ENCODE data around the gene JARID2. TPM values are rescaled to one million over a fixed set of nuclear protein-coding genes. Genes with fewer than 3 reads are reported as not detected.

The JARID2 gene
- total RNA-seq, 6 experiments from 2014 or later = 2.5 to 3.9 (median 3.0) TPM

DNA sequence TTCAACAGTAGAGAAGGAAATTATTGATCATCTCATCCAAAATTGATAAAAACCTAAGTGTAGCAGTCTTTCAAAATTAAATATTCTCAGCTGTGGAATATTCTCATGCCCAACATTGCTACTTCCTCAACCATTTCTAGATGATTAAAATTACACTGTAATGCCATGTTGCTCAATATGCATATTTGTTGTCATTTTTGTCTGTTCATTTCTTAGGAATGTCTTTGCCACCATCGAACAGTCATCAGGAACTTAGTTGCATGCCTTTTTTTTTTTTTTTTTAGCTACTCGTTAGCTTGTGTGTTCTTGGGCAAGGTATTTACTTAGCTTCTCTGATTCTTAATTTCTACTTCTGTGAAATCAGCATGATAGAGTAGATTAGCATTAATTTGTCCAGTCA lies 228.3 kb downstream of the JARID2 start:
- Histone ChIP-seq H3K27me3 (no peaks in the 10 kb centered on the region), H3K4me3 (no peak overlapping the region), H3K4me1 (no peaks in the 10 kb centered on the region), H3K27ac (peak overlapping the region in 1 of 3 donors; percentile 24), H3K9me3 (no peaks in the 10 kb centered on the region), H3K36me3 (no peaks in the 10 kb centered on the region)
- DNase-seq (no peak), ATAC-seq (no peak)
- intact Hi-C loops (cut with DNase I) = no loop called here
- WGBS (ENCODE audit: insufficient coverage, low coverage, low lambda C conversion rate, missing lambda C conversion rate) = 76% methylated on average over 2 of the region's 2 CpGs
- TF ChIP-seq, protein P1, sequence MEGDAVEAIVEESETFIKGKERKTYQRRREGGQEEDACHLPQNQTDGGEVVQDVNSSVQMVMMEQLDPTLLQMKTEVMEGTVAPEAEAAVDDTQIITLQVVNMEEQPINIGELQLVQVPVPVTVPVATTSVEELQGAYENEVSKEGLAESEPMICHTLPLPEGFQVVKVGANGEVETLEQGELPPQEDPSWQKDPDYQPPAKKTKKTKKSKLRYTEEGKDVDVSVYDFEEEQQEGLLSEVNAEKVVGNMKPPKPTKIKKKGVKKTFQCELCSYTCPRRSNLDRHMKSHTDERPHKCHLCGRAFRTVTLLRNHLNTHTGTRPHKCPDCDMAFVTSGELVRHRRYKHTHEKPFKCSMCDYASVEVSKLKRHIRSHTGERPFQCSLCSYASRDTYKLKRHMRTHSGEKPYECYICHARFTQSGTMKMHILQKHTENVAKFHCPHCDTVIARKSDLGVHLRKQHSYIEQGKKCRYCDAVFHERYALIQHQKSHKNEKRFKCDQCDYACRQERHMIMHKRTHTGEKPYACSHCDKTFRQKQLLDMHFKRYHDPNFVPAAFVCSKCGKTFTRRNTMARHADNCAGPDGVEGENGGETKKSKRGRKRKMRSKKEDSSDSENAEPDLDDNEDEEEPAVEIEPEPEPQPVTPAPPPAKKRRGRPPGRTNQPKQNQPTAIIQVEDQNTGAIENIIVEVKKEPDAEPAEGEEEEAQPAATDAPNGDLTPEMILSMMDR (IDR thresholded peaks at IDR 0.05) = no peak

DNA sequence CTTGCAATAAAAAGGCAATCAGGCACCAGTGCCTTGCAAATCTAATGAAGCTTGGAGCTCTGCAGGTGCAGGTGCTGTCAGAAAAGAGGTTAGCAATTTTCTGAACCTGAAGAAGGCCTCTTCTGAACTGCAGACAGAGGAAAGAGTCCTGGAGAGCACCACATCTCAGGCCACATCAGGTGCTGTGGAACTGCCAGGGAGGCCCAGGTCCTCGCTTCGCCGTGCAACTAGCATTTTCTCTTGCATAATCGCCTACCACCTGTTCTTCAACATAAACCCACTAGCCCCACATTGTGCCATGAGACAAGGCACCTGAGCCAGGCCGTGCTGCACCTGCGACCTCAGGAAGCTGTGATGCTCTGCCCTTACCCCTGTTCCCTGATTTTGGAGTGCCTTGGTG lies 229.4 kb downstream of the JARID2 start:
- 100% methylated on average over 2 of the region's 6 CpGs for WGBS (ENCODE audit: insufficient coverage, low coverage, low lambda C conversion rate, missing lambda C conversion rate)
- DNase-seq = no peak
- ATAC-seq = no peak
- Histone ChIP-seq H3K9me3 (no peaks in the 10 kb centered on the region), H3K4me3 (no peak overlapping the region), H3K36me3 (no peaks in the 10 kb centered on the region), H3K4me1 (no peaks in the 10 kb centered on the region), H3K27ac (no peak overlapping the region), H3K27me3 (no peaks in the 10 kb centered on the region)
- intact Hi-C loops (cut with DNase I) = no loop called here
- no peak for TF ChIP-seq POLR2A (IDR thresholded peaks at IDR 0.05)
- TF ChIP-seq, protein P1 (IDR thresholded peaks at IDR 0.05) = no peak

DNA sequence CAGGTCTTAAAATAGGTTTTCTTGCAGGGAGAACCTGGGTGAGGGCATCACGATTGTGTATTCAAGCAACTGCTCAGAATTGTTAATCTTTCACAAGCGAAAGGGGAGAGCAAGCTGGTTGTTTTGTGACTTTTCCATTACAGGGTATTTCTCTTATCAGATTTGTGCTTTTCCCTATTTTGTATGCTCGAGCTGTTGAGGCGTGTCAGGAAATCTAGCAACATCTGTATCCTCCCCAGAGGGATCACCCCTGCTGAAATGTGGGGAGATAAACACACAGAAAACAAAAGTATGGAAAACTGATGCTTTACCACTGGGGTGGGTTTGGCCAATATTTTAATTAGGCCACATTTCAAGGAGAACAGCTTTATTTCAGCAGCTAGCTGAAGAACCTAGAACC lies 230.0 kb downstream of the JARID2 start:
- no peak overlapping the region for H3K4me3 ChIP-seq
- DNase-seq = no peak
- H3K27ac ChIP-seq = no peak overlapping the region
- no peaks in the 10 kb centered on the region for H3K4me1 ChIP-seq
- no peak for TF ChIP-seq POLR2A (IDR thresholded peaks at IDR 0.05)
- TF ChIP-seq, protein P1 (IDR thresholded peaks at IDR 0.05) = no peak
- intact Hi-C loops (cut with DNase I) = no loop called here
- no peaks in the 10 kb centered on the region for H3K27me3 ChIP-seq
- no peaks in the 10 kb centered on the region for H3K36me3 ChIP-seq
- whole genome bisulfite sequencing (ENCODE audit: insufficient coverage, low coverage, low lambda C conversion rate, missing lambda C conversion rate) = 60% methylated on average over 3 of the region's 4 CpGs
- ATAC-seq = no peak
- no peaks in the 10 kb centered on the region for H3K9me3 ChIP-seq

DNA sequence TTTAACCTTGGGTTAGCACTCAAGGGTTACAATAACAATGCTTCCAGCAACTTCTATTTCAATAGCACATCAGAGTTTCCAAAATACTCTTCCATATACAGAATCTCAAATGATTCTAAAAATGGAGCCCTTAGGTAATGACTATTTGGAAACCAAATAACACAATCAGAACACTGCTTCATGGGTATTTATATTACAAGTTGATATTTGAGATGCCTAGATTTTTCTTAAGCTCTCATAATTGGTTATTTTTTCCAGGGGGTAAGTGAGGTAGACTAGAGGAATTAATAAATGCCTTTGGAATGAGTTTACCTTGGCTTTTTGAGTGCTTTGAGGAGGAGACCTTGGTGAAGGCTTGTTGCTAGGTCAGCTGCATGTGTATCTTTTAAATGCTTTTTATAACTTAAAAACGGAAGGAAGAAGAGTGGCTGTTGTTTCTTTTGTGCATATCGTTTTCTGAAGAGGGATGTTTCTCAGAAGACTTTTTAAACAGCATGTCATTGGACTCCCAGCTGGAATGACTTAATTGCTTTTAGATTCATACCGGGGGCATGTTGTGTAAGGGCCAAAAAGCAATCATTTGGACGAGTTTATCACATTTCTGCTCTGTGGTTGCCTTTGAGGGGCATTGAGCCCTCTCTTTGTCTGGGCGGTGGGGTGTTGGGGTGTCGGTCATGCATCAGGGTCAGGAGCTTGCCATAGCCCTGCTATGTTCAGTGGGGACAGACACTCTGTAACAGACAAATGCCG lies 230.9 kb downstream of the JARID2 start:
- no peak overlapping the region for H3K27ac ChIP-seq
- DNase-seq (no peak), ATAC-seq (no peak)
- H3K36me3 ChIP-seq = no peaks in the 10 kb centered on the region
- H3K9me3 ChIP-seq = no peaks in the 10 kb centered on the region
- WGBS (ENCODE audit: insufficient coverage, low coverage, low lambda C conversion rate, missing lambda C conversion rate) = 66% methylated on average over 5 of the region's 7 CpGs
- H3K27me3 ChIP-seq = no peaks in the 10 kb centered on the region
- no peaks in the 10 kb centered on the region for H3K4me1 ChIP-seq
- TF ChIP-seq POLR2A (IDR thresholded peaks at IDR 0.05) = no peak
- TF ChIP-seq, protein P1 (IDR thresholded peaks at IDR 0.05) = no peak
- H3K4me3 ChIP-seq = no peak overlapping the region
- intact Hi-C loops (cut with DNase I) = no loop called here
